Ishikawa (cell line): ENCODE measurements around the gene KRTAP5-5.

ENCODE experiments used
- EP300 ChIP-seq: IDR thresholded peaks from 2 replicates; pipeline ENCODE4 v1.6.1; 2012; ENCODE audit warnings: borderline replicate concordance
- NFIC ChIP-seq: IDR thresholded peaks from 2 replicates; pipeline ENCODE4 v1.6.1; 2012
- TCF12 ChIP-seq: IDR thresholded peaks from 2 replicates; pipeline ENCODE4 v1.6.1; 2012; ENCODE audit warnings: low read depth

DNA sequence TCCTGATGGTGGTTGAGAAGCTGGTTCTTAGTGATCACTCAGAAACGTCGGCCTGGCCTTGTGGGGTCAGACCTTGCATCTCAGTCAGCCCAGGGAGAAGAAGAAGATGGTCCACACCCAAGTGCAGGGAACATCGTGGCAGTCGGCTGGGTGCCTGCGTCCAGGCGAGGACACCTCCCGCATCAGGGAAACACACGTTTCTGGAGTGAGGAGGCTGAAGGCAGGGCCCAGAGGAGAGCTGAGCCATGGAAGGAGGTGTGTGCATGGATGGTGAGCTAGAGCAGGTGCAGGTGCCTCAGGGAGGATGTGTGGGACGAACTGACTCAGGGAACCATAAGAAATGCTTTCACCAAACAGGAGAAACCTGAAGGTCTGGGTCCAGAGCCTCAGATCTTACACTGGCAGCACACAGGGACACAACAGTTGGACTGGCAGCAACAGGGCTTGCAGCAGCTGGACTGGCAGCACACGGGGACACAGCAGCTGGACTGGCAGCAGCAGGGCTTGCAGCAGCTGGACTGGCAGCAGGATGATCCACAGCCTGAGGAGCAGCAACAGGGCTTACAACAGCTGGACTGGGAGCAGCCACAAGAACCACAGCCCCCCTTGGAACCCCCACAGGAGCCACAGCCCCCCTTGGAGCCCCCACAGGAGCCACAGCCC, 32.1 kb upstream of the KRTAP5-5 start:
- no peak for TF ChIP-seq EP300
- TF ChIP-seq TCF12: no peak
- no peak for TF ChIP-seq NFIC
